ENCODE results near the gene TNC. TPM values are rescaled to one million over a fixed set of nuclear protein-coding genes. Genes with fewer than 3 reads are reported as not detected.

The TNC gene
- total and polyA plus RNA-seq, 2 donors (not counting 1 experiment from before 2014, with no cell fraction given): not detected

DNA sequence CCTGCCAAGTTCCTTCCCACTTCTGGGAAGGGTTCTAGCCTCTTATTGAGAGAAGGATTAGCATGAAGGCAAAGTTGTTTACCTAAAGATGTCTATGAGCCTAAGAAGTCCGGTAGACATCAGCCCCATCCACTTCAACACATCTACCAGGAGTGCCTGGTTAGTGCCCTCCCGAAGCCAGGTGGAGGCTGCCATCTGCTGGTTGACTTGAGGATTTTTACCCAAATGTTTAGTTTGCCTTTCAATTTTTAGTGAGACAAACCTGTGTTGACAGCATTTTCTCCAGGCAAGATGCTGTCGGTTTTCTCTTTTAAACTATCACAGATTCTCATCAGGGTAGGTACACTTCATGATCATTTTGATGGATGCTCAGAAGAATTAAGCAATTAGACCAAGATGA, 104.0 kb downstream of the TNC start:
- Histone ChIP-seq H2AFZ (ENCODE audit: insufficient read depth, low read depth, low read length, poor library complexity, severe bottlenecking) (no peak overlapping the region), H3K27me3 (replicated peaks in 1 of 4; ENCODE audit: control extremely low read depth in 1 of 4, control insufficient read depth in 3 of 4, insufficient read depth in 4 of 4, low read length in 3 of 4) (no peaks in the 10 kb centered on the region), H3K36me3 (replicated peaks in 1 of 2; ENCODE audit: control extremely low read depth in 1 of 2, control insufficient read depth in 1 of 2, extremely low read depth in 1 of 2, insufficient read depth in 2 of 2, low read length in 1 of 2) (no peaks in the 10 kb centered on the region), H4K20me1 (ENCODE audit: control insufficient read depth, insufficient read depth, low read length, poor library complexity, severe bottlenecking) (no peaks in the 10 kb centered on the region), H3K27ac (ENCODE audit: low read length in 2 of 2) (no peak overlapping the region), H3K9ac (ENCODE audit: low read length) (no peak overlapping the region), H3K4me3 (ENCODE audit: control extremely low read depth in 1 of 5, extremely low read depth in 1 of 5, insufficient read depth in 1 of 5, low read depth in 2 of 5, low read length in 4 of 5) (no peak overlapping the region), H3K4me2 (replicated peaks; ENCODE audit: low read depth, low read length, poor library complexity, severe bottlenecking) (no peak overlapping the region), H3K4me1 (ENCODE audit: control insufficient read depth in 2 of 2, insufficient read depth in 2 of 2, low read length in 2 of 2) (no peaks in the 10 kb centered on the region), H3K9me3 (ENCODE audit: control extremely low read depth in 1 of 3, control insufficient read depth in 2 of 3, insufficient read depth in 1 of 3, low read length in 2 of 3) (no peaks in the 10 kb centered on the region), H3K79me2 (ENCODE audit: control insufficient read depth, insufficient read depth, low read length) (no peaks in the 10 kb centered on the region)
- TF ChIP-seq CTCF (IDR thresholded peaks at IDR 0.05): peak; percentile 91
- no peak for TF ChIP-seq EZH2 (IDR thresholded peaks at IDR 0.05; ENCODE audit: borderline replicate concordance, insufficient read depth, low read depth, low read length, poor library complexity, severe bottlenecking)
- intact Hi-C loops (cut with micrococcal nuclease): loop anchor here (1.0 to 10.0 kb wide), 7 partner anchors 92 to 609 kb away; no protein-coding TSS in a partner anchor
- DNase-seq (peak; percentile 81), ATAC-seq (ENCODE audit: low read depth) (peak; percentile 65)
- POLR2A ChIA-PET: interaction anchor here (0.9 kb wide), 1 partner anchor 279 kb away, joined by 5 read pairs; no protein-coding TSS in a partner anchor
- Mint-ChIP-seq H3K4me3 (no peak overlapping the region), H3K9me3 (ENCODE audit: insufficient read depth) (no peaks in the 10 kb centered on the region), H3K4me1 (peaks cover 3% of the 10 kb centered on the region), H3K27me3 (peaks cover 24% of the 10 kb centered on the region), H3K27ac (no peak overlapping the region)
- CTCF ChIA-PET: interaction anchor here (0.6 to 14.4 kb wide), 27 partner anchors 10 to 675 kb away, joined by 3 to 239 read pairs (median 5); partner anchors contain the start of genes TEX48 and TNFSF8
- WGBS (ENCODE audit: insufficient coverage): 0% methylated on average over 1 of the region's 3 CpGs

DNA sequence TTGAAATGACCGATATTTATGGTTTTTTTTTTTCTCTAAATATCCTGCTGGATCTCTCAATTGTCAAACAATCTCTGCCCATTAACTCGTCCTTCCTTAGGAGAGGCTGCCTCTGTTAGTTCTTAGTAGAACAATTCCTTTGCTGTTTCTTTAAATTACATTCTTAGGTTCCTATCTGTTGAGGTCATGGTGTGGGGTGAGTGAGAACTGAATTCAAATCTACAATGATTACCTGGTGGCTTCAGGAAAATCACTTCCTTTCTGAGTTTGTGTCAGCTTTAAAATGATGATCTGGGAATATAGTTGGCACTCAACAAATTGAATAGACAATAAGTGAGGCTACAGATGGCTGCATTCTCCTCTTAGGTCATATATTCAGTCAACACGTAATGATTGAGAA, 105.5 kb downstream of the TNC start:
- WGBS (ENCODE audit: insufficient coverage): 100% methylated on average over 1 of the region's 3 CpGs
- Histone ChIP-seq H3K9ac (ENCODE audit: low read length) (no peak overlapping the region), H3K4me1 (ENCODE audit: control insufficient read depth in 2 of 2, insufficient read depth in 2 of 2, low read length in 2 of 2) (no peaks in the 10 kb centered on the region), H3K27ac (ENCODE audit: low read length in 2 of 2) (no peak overlapping the region), H3K4me3 (ENCODE audit: control extremely low read depth in 1 of 5, extremely low read depth in 1 of 5, insufficient read depth in 1 of 5, low read depth in 2 of 5, low read length in 4 of 5) (no peak overlapping the region), H3K4me2 (replicated peaks; ENCODE audit: low read depth, low read length, poor library complexity, severe bottlenecking) (no peak overlapping the region), H2AFZ (ENCODE audit: insufficient read depth, low read depth, low read length, poor library complexity, severe bottlenecking) (no peak overlapping the region), H3K36me3 (replicated peaks in 1 of 2; ENCODE audit: control extremely low read depth in 1 of 2, control insufficient read depth in 1 of 2, extremely low read depth in 1 of 2, insufficient read depth in 2 of 2, low read length in 1 of 2) (no peaks in the 10 kb centered on the region), H3K27me3 (replicated peaks in 1 of 4; ENCODE audit: control extremely low read depth in 1 of 4, control insufficient read depth in 3 of 4, insufficient read depth in 4 of 4, low read length in 3 of 4) (no peaks in the 10 kb centered on the region), H3K9me3 (ENCODE audit: control extremely low read depth in 1 of 3, control insufficient read depth in 2 of 3, insufficient read depth in 1 of 3, low read length in 2 of 3) (no peaks in the 10 kb centered on the region), H3K79me2 (ENCODE audit: control insufficient read depth, insufficient read depth, low read length) (no peaks in the 10 kb centered on the region), H4K20me1 (ENCODE audit: control insufficient read depth, insufficient read depth, low read length, poor library complexity, severe bottlenecking) (no peaks in the 10 kb centered on the region)
- intact Hi-C loops (cut with micrococcal nuclease): loop anchor here (5.0 to 10.0 kb wide), 3 partner anchors 90 to 578 kb away; no protein-coding TSS in a partner anchor
- POLR2A ChIA-PET: no interaction called here
- Mint-ChIP-seq H3K4me3 (no peak overlapping the region), H3K4me1 (peaks cover 3% of the 10 kb centered on the region), H3K27ac (no peak overlapping the region), H3K9me3 (ENCODE audit: insufficient read depth) (no peaks in the 10 kb centered on the region), H3K27me3 (peaks cover 24% of the 10 kb centered on the region)
- no peak for DNase-seq
- ATAC-seq (ENCODE audit: low read depth): no peak
- TF ChIP-seq EZH2 (IDR thresholded peaks at IDR 0.05; ENCODE audit: borderline replicate concordance, insufficient read depth, low read depth, low read length, poor library complexity, severe bottlenecking) (no peak), CTCF (IDR thresholded peaks at IDR 0.05) (no peak)
- CTCF ChIA-PET: interaction anchor here (0.9 to 14.4 kb wide), 10 partner anchors 83 to 606 kb away, joined by 3 to 239 read pairs (median 3); partner anchors contain the start of gene TEX48

All from B cell (primary cell).